ENCODE results near the gene CCDC85C. TPM values are rescaled to one million over a fixed set of nuclear protein-coding genes. Genes with fewer than 3 reads are reported as not detected.

CCDC85C gene
- total RNA-seq, 1 donor from 2014 or later: 16.6 TPM

- FAIRE-seq (no peak), DNase-seq (ENCODE audit: low read depth) (peak; percentile 62)
- Histone ChIP-seq H4K20me1 (ENCODE audit: insufficient read depth, low read length) (peaks cover 27% of the 10 kb centered on the region), H3K27me3 (ENCODE audit: insufficient read depth, low read length) (no peaks in the 10 kb centered on the region), H3K4me2 (ENCODE audit: low read length) (peak overlapping the region; percentile 94), H3K9ac (ENCODE audit: low read length) (peak overlapping the region; percentile 80), H3K4me3 (ENCODE audit: insufficient read depth, low read depth, low read length) (peak overlapping the region; percentile 70), H3K4me1 (ENCODE audit: insufficient read depth, low read length) (peaks cover 30% of the 10 kb centered on the region), H3K9me3 (ENCODE audit: insufficient read depth, low read depth, low read length) (no peaks in the 10 kb centered on the region), H3K27ac (ENCODE audit: low read depth, low read length) (peak overlapping the region; percentile 57), H3K79me2 (ENCODE audit: insufficient read depth, low read length) (peaks cover 33% of the 10 kb centered on the region), H3K36me3 (ENCODE audit: insufficient read depth, low read length) (no peaks in the 10 kb centered on the region), H2AFZ (ENCODE audit: low read depth, low read length) (peak overlapping the region; percentile 96)
- H3K27me3 Mint-ChIP-seq (ENCODE audit: low read depth, unreplicated experiment): peaks cover 30% of the 10 kb centered on the region
- no peak for TF ChIP-seq EZH2 (IDR thresholded peaks at IDR 0.05; ENCODE audit: insufficient read depth, low read length)
- no peak for TF ChIP-seq CTCF (IDR thresholded peaks at IDR 0.05; ENCODE audit: insufficient read depth, low read depth, low read length)
- peak overlapping the region; percentile 82 for H3K4me3 Mint-ChIP-seq (ENCODE audit: unreplicated experiment)
- H3K9me3 Mint-ChIP-seq (ENCODE audit: unreplicated experiment): no peaks in the 10 kb centered on the region
- peaks cover 14% of the 10 kb centered on the region for H3K4me1 Mint-ChIP-seq (ENCODE audit: low read depth, unreplicated experiment)
- no peak overlapping the region for H3K27ac Mint-ChIP-seq (ENCODE audit: unreplicated experiment)
- no peaks in the 10 kb centered on the region for H3K36me3 Mint-ChIP-seq (ENCODE audit: low read depth, unreplicated experiment)
Measured at GRCh38 chr14:99605299-99605961, 1.4 kb upstream of the CCDC85C start.

- peak overlapping the region; percentile 70 for H3K4me3 ChIP-seq (ENCODE audit: insufficient read depth, low read depth, low read length)
- TF ChIP-seq CTCF (IDR thresholded peaks at IDR 0.05; ENCODE audit: insufficient read depth, low read depth, low read length): no peak
- TF ChIP-seq EZH2 (IDR thresholded peaks at IDR 0.05; ENCODE audit: insufficient read depth, low read length): no peak
- peak overlapping the region; percentile 96 for H2AFZ ChIP-seq (ENCODE audit: low read depth, low read length)
- H3K4me1 ChIP-seq (ENCODE audit: insufficient read depth, low read length): peaks cover 30% of the 10 kb centered on the region
- DNase-seq (ENCODE audit: low read depth) (peak; percentile 14), FAIRE-seq (no peak)
- peak overlapping the region; percentile 57 for H3K27ac ChIP-seq (ENCODE audit: low read depth, low read length)
- Mint-ChIP-seq H3K27me3 (ENCODE audit: low read depth, unreplicated experiment) (peaks cover 26% of the 10 kb centered on the region), H3K27ac (ENCODE audit: unreplicated experiment) (peak overlapping the region; percentile 47), H3K4me3 (ENCODE audit: unreplicated experiment) (peak overlapping the region; percentile 84), H3K9me3 (ENCODE audit: unreplicated experiment) (no peaks in the 10 kb centered on the region), H3K4me1 (ENCODE audit: low read depth, unreplicated experiment) (peaks cover 14% of the 10 kb centered on the region), H3K36me3 (ENCODE audit: low read depth, unreplicated experiment) (no peaks in the 10 kb centered on the region)
- no peaks in the 10 kb centered on the region for H3K27me3 ChIP-seq (ENCODE audit: insufficient read depth, low read length)
- H3K9ac ChIP-seq (ENCODE audit: low read length): peak overlapping the region; percentile 80
- peaks cover 33% of the 10 kb centered on the region for H4K20me1 ChIP-seq (ENCODE audit: insufficient read depth, low read length)
- H3K79me2 ChIP-seq (ENCODE audit: insufficient read depth, low read length): peaks cover 39% of the 10 kb centered on the region
- H3K4me2 ChIP-seq (ENCODE audit: low read length): peak overlapping the region; percentile 94
- no peaks in the 10 kb centered on the region for H3K9me3 ChIP-seq (ENCODE audit: insufficient read depth, low read depth, low read length)
- H3K36me3 ChIP-seq (ENCODE audit: insufficient read depth, low read length): no peaks in the 10 kb centered on the region
Measured at GRCh38 chr14:99604766-99605298, 825 bp upstream of the CCDC85C start.

GRCh38 chr14:99604278-99604765 is 315 bp upstream of the CCDC85C start:
- peaks cover 30% of the 10 kb centered on the region for H3K4me1 ChIP-seq (ENCODE audit: insufficient read depth, low read length)
- H3K27ac ChIP-seq (ENCODE audit: low read depth, low read length): peak overlapping the region; percentile 57
- peak overlapping the region; percentile 70 for H3K4me3 ChIP-seq (ENCODE audit: insufficient read depth, low read depth, low read length)
- Mint-ChIP-seq H3K27ac (ENCODE audit: unreplicated experiment) (peak overlapping the region; percentile 47), H3K36me3 (ENCODE audit: low read depth, unreplicated experiment) (no peaks in the 10 kb centered on the region), H3K27me3 (ENCODE audit: low read depth, unreplicated experiment) (peaks cover 22% of the 10 kb centered on the region), H3K4me3 (ENCODE audit: unreplicated experiment) (peak overlapping the region; percentile 84), H3K9me3 (ENCODE audit: unreplicated experiment) (no peaks in the 10 kb centered on the region), H3K4me1 (ENCODE audit: low read depth, unreplicated experiment) (peaks cover 14% of the 10 kb centered on the region)
- TF ChIP-seq CTCF (IDR thresholded peaks at IDR 0.05; ENCODE audit: insufficient read depth, low read depth, low read length): no peak
- no peak for TF ChIP-seq EZH2 (IDR thresholded peaks at IDR 0.05; ENCODE audit: insufficient read depth, low read length)
- DNase-seq (ENCODE audit: low read depth) (peak; percentile 88), FAIRE-seq (no peak)
- peak overlapping the region; percentile 96 for H2AFZ ChIP-seq (ENCODE audit: low read depth, low read length)
- H3K79me2 ChIP-seq (ENCODE audit: insufficient read depth, low read length): peaks cover 44% of the 10 kb centered on the region
- H3K9ac ChIP-seq (ENCODE audit: low read length): peak overlapping the region; percentile 80
- H3K36me3 ChIP-seq (ENCODE audit: insufficient read depth, low read length): no peaks in the 10 kb centered on the region
- no peaks in the 10 kb centered on the region for H3K9me3 ChIP-seq (ENCODE audit: insufficient read depth, low read depth, low read length)
- peaks cover 37% of the 10 kb centered on the region for H4K20me1 ChIP-seq (ENCODE audit: insufficient read depth, low read length)
- peak overlapping the region; percentile 94 for H3K4me2 ChIP-seq (ENCODE audit: low read length)
- H3K27me3 ChIP-seq (ENCODE audit: insufficient read depth, low read length): no peaks in the 10 kb centered on the region
